Chondrocyte (in vitro differentiated cells): Measurements from ENCODE around the gene SLC24A4. TPM values are rescaled to one million over a fixed set of nuclear protein-coding genes. Genes with fewer than 3 reads are reported as not detected.
A peak's percentile ranks its signal among the peaks of the same experiment; 100 is the strongest.

Source experiments
- DNase-seq: peaks from one replicate; pipeline ENCODE4 v3.0.0; 2021; ENCODE audit warnings: mixed read lengths, low spot score
- H3K27ac Mint-ChIP-seq: one replicate; pipeline ENCODE4 v1.8.0; 2021; ENCODE audit warnings: mild to moderate bottlenecking, moderate library complexity, mixed read lengths; ENCODE audit not compliant: unreplicated experiment
- H3K27me3 Mint-ChIP-seq: 2 replicates; pipeline ENCODE4 v1.8.0; 2021; ENCODE audit warnings: low read depth, mixed read lengths
- H3K36me3 Mint-ChIP-seq: 2 replicates; pipeline ENCODE4 v1.8.0; 2021; ENCODE audit warnings: low read depth, mixed read lengths
- H3K4me1 Mint-ChIP-seq: 2 replicates; pipeline ENCODE4 v1.8.0; 2021; ENCODE audit warnings: low read depth, mild to moderate bottlenecking, mixed read lengths
- H3K4me3 Mint-ChIP-seq: one replicate; pipeline ENCODE4 v1.8.0; 2021; ENCODE audit warnings: mild to moderate bottlenecking, moderate library complexity, mixed read lengths; ENCODE audit not compliant: unreplicated experiment
- H3K9me3 Mint-ChIP-seq: 2 replicates; pipeline ENCODE4 v1.8.0; 2021; ENCODE audit warnings: low read depth, mixed read lengths
- total RNA-seq: library from RNA; stranded (reverse); gene quantifications from 3 replicates; pipeline ENCODE4 v1.2.1, GENCODE V29; 2021
- TF ChIP-seq, protein P1 (sequence below): fragments of 200-600 bp; sonication (generic); IDR thresholded peaks from 2 replicates; pipeline ENCODE4 v1.5.0; 2021; ENCODE audit warnings: antibody characterized with exemption, mild to moderate bottlenecking, moderate library complexity

Gene SLC24A4
- total RNA-seq, 1 donor from 2014 or later = 0.37 TPM

DNA sequence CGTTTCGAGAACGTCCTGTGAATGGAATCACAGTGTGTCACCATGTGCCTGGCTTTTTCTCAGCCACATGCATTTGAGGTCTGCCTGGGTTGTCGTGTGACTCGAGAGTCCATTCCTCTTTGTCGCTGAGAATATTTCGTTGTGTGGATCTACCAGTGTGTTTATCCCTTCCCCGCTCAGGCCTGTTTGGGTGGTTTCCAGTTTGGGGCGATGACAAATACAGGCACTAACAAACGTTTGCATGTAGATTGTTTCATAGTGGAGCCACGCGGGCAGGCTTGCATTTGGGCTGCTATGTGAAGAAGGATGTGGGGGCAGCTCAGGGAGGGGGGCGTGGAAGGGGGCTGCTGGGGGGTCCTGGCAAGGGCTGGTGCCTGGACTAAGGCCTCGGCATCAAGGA, 204.8 kb downstream of the SLC24A4 start:
- H3K4me3 Mint-ChIP-seq = no peak overlapping the region
- H3K4me1 Mint-ChIP-seq = peaks cover 14% of the 10 kb centered on the region
- TF ChIP-seq, protein P1, sequence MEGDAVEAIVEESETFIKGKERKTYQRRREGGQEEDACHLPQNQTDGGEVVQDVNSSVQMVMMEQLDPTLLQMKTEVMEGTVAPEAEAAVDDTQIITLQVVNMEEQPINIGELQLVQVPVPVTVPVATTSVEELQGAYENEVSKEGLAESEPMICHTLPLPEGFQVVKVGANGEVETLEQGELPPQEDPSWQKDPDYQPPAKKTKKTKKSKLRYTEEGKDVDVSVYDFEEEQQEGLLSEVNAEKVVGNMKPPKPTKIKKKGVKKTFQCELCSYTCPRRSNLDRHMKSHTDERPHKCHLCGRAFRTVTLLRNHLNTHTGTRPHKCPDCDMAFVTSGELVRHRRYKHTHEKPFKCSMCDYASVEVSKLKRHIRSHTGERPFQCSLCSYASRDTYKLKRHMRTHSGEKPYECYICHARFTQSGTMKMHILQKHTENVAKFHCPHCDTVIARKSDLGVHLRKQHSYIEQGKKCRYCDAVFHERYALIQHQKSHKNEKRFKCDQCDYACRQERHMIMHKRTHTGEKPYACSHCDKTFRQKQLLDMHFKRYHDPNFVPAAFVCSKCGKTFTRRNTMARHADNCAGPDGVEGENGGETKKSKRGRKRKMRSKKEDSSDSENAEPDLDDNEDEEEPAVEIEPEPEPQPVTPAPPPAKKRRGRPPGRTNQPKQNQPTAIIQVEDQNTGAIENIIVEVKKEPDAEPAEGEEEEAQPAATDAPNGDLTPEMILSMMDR = no peak
- H3K27me3 Mint-ChIP-seq = no peaks in the 10 kb centered on the region
- H3K9me3 Mint-ChIP-seq = no peaks in the 10 kb centered on the region
- H3K36me3 Mint-ChIP-seq = no peaks in the 10 kb centered on the region
- no peak for DNase-seq
- H3K27ac Mint-ChIP-seq = no peak overlapping the region

DNA sequence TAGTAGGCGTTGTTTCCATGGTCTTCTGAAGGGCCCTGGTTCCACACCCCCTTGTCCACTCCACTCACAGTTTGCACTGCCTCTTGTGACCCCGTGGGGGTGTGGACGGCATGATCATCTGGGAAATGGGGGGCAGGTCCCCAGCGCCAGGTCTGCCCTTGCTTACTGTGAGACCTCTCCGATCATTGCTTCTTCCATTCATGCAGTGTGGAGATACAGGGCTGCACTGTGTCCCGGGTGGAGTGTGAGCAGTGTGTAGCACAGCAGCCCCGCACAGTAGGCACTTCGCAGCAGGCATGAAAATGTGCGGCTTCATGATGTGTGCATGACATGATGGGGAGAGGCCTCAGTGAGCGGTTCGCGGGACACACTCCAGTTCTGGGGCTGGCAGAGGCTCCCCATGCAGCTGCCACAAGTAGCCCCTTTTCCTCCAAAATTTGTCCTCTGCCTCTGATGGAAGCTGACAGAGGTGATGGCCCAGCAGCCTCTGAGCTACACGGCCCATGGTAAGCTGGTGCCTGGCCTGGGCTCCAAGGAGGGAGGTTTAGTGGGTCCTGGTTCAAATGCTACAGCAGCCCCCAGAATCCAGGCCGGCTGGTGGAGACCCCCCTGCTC, 205.6 kb downstream of the SLC24A4 start:
- Mint-ChIP-seq H3K36me3 (no peaks in the 10 kb centered on the region), H3K27me3 (no peaks in the 10 kb centered on the region), H3K4me1 (peaks cover 14% of the 10 kb centered on the region), H3K27ac (no peak overlapping the region), H3K9me3 (no peaks in the 10 kb centered on the region), H3K4me3 (no peak overlapping the region)
- TF ChIP-seq, protein P1 = no peak
- DNase-seq = no peak

DNA sequence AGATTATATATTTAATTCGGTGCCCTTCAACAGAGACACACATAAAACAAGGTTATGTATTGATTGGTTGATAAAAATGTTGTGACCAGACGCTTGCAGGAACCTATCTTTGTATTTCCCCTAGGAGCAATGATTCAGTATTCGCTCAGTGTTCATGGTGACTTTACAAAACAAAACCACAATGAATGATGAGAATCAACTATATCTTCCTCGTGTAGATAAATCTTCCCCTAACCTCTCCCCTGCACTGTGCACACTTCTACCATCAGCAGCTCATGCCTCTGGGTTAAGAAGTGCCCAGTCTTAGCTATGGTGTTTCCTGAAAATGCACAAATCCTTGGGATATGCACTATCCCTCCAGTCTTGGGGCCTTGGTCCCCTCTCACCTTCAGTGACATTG, 206.9 kb downstream of the SLC24A4 start:
- Mint-ChIP-seq H3K36me3 (no peaks in the 10 kb centered on the region), H3K4me3 (no peak overlapping the region), H3K4me1 (peaks cover 14% of the 10 kb centered on the region), H3K27me3 (no peaks in the 10 kb centered on the region), H3K27ac (peak overlapping the region; percentile 9), H3K9me3 (no peaks in the 10 kb centered on the region)
- TF ChIP-seq, protein P1 = no peak
- no peak for DNase-seq

DNA sequence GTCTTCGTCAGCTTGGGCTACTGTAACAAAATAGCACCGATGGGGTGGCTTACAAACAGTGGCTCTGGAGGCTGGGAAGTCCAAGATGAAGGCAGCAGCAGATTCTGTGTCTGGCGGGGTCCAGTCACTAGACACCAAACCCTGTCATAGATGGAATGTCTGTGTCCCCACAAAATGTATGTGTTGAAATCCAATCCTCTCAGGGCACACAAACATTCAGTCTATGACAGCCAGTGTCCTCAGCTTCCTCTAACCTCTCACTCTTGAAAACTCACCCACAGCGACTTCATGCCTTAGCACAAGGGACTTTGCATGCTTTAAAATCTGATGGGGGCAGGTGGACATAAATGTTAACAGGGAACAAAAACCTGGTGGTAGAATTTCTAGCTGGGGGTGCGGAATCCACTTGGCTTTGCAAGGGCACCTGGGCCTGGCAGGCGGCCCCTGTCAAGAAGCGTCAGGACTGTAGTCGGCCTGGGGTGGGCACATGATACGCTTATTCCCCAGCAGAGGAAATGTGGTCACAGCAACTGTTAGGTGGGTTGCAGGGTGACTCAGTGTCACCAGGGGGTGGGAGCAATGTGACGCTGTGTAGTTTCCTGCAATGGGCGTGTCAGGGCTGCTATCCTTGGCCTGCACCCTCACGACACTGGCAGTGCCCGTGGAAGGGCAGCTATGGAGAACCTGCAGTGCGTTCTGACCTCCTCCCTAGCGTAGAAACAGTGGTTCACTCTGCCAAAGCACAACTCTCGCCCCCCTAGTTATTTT, 208.3 kb downstream of the SLC24A4 start:
- Mint-ChIP-seq H3K4me3 (no peak overlapping the region), H3K9me3 (no peaks in the 10 kb centered on the region), H3K36me3 (no peaks in the 10 kb centered on the region), H3K27ac (no peak overlapping the region), H3K27me3 (no peaks in the 10 kb centered on the region), H3K4me1 (peaks cover 20% of the 10 kb centered on the region)
- TF ChIP-seq, protein P1 = no peak
- DNase-seq = no peak

DNA sequence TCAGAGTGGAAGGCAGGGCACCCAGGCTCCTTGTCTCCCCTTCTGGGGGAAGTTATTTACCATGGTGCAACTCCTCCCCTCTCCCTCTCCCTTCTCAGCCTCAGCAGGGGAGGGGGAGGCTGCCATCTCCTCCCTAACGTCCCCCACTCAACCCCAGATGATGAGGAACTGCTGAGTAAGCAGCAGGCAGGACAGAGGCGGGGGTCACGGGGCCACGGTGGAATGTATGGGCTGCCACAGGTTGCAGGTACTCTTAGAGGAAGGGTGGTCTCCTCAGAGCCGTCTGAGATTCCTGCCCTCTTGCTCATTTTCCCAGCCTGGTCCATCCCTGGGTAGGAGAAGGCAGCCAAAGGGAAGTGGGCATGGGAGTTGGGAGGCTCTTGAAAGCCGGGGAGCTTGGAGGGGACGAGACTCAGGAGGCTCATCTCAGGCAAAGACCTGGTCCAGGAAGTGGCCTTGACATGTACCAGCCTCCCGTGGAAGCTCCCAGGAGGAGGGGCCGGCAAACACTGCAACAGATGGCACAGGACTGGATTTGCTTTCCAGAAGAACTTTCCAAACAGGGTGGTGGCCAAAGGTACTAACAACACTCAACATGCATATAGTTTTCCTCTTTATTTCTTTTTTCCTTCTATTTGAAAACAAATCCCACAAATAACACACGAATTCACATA, 209.7 kb downstream of the SLC24A4 start:
- Mint-ChIP-seq H3K4me1 (peaks cover 25% of the 10 kb centered on the region), H3K27me3 (no peaks in the 10 kb centered on the region), H3K4me3 (no peak overlapping the region), H3K27ac (no peak overlapping the region), H3K9me3 (no peaks in the 10 kb centered on the region), H3K36me3 (no peaks in the 10 kb centered on the region)
- TF ChIP-seq, protein P1 = no peak
- no peak for DNase-seq
